Measurements from ENCODE around the gene SET. TPM values are rescaled to one million over a fixed set of nuclear protein-coding genes. Genes with fewer than 3 reads are reported as not detected.
"Not testable (repeated sequence)": the region's sequence is repeated elsewhere in the genome, so short reads cannot be mapped to it uniquely, and the experiment has no call there.

The SET gene
- total RNA-seq, 1 experiment from 2014 or later = 745 TPM

DNA sequence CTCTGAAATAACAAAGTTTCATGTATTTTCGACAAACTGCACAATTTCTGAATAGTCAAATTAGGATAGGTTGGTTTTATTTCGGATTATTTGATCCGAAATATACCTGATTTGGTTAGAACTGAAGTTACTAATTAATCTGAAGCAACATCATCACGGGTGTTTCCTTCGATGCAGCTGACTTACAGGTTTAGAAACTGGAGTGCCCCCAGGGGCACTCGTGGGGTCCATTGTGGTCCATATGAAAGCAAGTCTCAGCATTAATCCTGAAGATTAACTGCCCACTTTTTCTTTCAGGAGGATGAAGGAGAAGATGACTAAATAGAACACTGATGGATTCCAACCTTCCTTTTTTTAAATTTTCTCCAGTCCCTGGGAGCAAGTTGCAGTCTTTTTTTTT is 5.3 kb downstream of the SET start:
- peaks cover 8% of the 10 kb centered on the region; the same call in 1 of the 2 replicates for H3K4me1 ChIP-seq
- no peaks in the 10 kb centered on the region for H3K27me3 ChIP-seq (replicated peaks; ENCODE audit: control insufficient read depth, insufficient read depth, low read length)
- ChIA-PET POLR2A (no interaction called here), CTCF (no interaction called here)
- no peaks in the 10 kb centered on the region for H3K9me3 Mint-ChIP-seq (ENCODE audit: unreplicated experiment)
- peaks cover 86% of the 10 kb centered on the region for H3K36me3 Mint-ChIP-seq (ENCODE audit: insufficient read depth, unreplicated experiment)
- H3K27me3 Mint-ChIP-seq (ENCODE audit: insufficient read depth, unreplicated experiment) = no peaks in the 10 kb centered on the region
- DNase-seq = no peak
- H3K4me1 Mint-ChIP-seq (ENCODE audit: low read depth, unreplicated experiment) = peaks cover 24% of the 10 kb centered on the region
- TF ChIP-seq, protein P1, sequence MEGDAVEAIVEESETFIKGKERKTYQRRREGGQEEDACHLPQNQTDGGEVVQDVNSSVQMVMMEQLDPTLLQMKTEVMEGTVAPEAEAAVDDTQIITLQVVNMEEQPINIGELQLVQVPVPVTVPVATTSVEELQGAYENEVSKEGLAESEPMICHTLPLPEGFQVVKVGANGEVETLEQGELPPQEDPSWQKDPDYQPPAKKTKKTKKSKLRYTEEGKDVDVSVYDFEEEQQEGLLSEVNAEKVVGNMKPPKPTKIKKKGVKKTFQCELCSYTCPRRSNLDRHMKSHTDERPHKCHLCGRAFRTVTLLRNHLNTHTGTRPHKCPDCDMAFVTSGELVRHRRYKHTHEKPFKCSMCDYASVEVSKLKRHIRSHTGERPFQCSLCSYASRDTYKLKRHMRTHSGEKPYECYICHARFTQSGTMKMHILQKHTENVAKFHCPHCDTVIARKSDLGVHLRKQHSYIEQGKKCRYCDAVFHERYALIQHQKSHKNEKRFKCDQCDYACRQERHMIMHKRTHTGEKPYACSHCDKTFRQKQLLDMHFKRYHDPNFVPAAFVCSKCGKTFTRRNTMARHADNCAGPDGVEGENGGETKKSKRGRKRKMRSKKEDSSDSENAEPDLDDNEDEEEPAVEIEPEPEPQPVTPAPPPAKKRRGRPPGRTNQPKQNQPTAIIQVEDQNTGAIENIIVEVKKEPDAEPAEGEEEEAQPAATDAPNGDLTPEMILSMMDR (IDR thresholded peaks at IDR 0.05; ENCODE audit: insufficient read depth in 1 of 2, low read depth in 1 of 2, low read length in 1 of 2, severe bottlenecking in 1 of 2, unreplicated experiment in 1 of 2) = no peak
- no peaks in the 10 kb centered on the region for H3K9me3 ChIP-seq
- intact Hi-C loops (cut with micrococcal nuclease; ENCODE audit: unreplicated experiment) = no loop called here
- H3K4me3 ChIP-seq (ENCODE audit: low read depth, low read length) = no peak overlapping the region
- peaks cover 3% of the 10 kb centered on the region; the same call in 1 of the 2 replicates for H3K36me3 ChIP-seq (ENCODE audit: control insufficient read depth, insufficient read depth, low read length)
- no peak overlapping the region for H3K27ac Mint-ChIP-seq (ENCODE audit: unreplicated experiment)
- no TSS peak for BruUV-seq (replicated peaks)
- no peak overlapping the region for H3K4me3 Mint-ChIP-seq (ENCODE audit: unreplicated experiment)

DNA sequence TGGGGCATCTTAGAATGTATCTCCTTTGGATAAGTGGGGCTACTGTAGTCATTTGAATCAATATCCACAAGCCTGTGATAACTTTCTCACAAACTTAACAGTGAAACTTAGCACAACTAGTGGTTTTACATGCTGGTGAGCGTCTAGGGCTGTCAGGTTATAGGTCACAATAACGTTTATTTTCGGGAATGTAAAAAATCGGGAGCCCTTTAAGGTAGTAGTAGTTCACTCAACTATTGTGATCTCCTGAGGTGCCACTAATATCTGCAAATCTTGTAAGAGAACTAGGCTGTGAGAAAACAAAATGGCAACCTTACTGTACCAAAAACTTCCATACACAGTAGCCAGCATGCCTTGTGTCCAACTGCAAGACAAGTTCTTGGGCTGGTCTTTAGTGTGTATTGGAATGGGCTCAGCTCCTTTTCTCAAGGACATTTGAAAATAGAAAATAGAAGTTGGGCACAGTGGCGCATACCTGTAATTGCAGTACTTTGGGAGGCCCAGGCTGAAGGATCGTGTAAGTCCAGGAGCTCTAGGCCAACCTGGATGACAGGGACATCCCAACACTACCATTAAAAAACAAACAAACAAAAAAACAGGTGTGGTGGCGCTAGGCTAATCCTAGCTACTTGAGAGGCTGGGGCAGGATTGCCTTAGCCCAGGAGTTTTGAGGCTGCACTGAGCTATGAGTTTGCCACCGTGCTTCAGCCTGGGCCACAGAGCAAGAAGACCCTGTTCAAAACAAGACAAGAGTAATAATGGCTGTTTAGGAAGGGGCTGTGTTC is 8.1 kb downstream of the SET start:
- ChIA-PET CTCF (no interaction called here), POLR2A (interaction anchor here (0.9 kb wide), 1 partner anchor 27 kb away, joined by 3 read pairs; the partner anchor contains the start of gene ZDHHC12)
- TF ChIP-seq, protein P1 (IDR thresholded peaks at IDR 0.05; ENCODE audit: insufficient read depth in 1 of 2, low read depth in 1 of 2, low read length in 1 of 2, severe bottlenecking in 1 of 2, unreplicated experiment in 1 of 2) = no peak
- no TSS peak for BruUV-seq (replicated peaks)
- H3K27ac Mint-ChIP-seq (ENCODE audit: unreplicated experiment) = no peak overlapping the region
- H3K9me3 ChIP-seq = no peaks in the 10 kb centered on the region
- H3K9me3 Mint-ChIP-seq (ENCODE audit: unreplicated experiment) = no peaks in the 10 kb centered on the region
- peaks cover 3% of the 10 kb centered on the region; the same call in 1 of the 2 replicates for H3K36me3 ChIP-seq (ENCODE audit: control insufficient read depth, insufficient read depth, low read length)
- no peak overlapping the region for H3K4me3 Mint-ChIP-seq (ENCODE audit: unreplicated experiment)
- no peaks in the 10 kb centered on the region for H3K27me3 ChIP-seq (replicated peaks; ENCODE audit: control insufficient read depth, insufficient read depth, low read length)
- no peak for DNase-seq
- H3K36me3 Mint-ChIP-seq (ENCODE audit: insufficient read depth, unreplicated experiment) = peaks cover 76% of the 10 kb centered on the region
- no peak overlapping the region for H3K4me3 ChIP-seq (ENCODE audit: low read depth, low read length)
- H3K27me3 Mint-ChIP-seq (ENCODE audit: insufficient read depth, unreplicated experiment) = no peaks in the 10 kb centered on the region
- H3K4me1 ChIP-seq = no peaks in the 10 kb centered on the region
- H3K4me1 Mint-ChIP-seq (ENCODE audit: low read depth, unreplicated experiment) = peaks cover 16% of the 10 kb centered on the region
- intact Hi-C loops (cut with micrococcal nuclease; ENCODE audit: unreplicated experiment) = no loop called here

DNA sequence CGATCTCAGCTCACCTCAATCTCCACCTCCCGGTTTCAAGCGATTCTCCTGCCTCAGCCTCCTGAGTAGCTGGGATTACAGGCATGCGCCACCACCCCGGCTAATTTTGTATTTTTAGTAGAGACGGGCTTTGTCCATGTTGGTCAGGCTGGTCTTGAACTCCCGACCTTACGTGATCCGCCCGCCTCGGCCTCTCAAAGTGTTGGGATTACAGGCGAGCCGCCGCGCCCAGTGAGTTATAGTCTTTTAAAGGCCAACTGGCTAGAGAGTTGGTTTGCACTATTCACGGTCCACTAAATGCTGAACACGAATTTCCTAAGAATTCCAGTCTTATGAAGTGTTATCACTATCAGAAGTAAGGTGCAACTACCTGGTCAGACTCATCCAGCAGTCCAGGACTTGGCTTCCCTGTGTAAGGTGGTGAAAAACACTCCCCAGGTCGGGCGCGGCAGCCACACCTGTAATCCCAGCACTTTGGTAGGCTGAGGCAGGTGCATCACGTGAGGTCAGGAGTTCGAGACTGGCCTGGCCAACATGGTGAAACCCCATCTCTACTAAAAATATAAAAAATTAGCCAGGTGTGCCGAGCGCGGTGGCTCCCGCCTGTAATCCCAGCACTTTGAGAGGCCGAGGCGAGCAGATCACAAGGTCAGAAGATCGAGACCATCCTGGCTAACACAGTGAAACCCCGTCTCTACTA is 10.2 kb downstream of the SET start:
- H3K9me3 ChIP-seq; DNase-seq; H3K9me3 Mint-ChIP-seq (ENCODE audit: unreplicated experiment); BruUV-seq (replicated peaks); H3K27me3 Mint-ChIP-seq (ENCODE audit: insufficient read depth, unreplicated experiment); H3K4me3 Mint-ChIP-seq (ENCODE audit: unreplicated experiment); H3K27ac Mint-ChIP-seq (ENCODE audit: unreplicated experiment); POLR2A ChIA-PET; H3K27me3 ChIP-seq (replicated peaks; ENCODE audit: control insufficient read depth, insufficient read depth, low read length); H3K4me1 Mint-ChIP-seq (ENCODE audit: low read depth, unreplicated experiment); intact Hi-C loops (cut with micrococcal nuclease; ENCODE audit: unreplicated experiment); H3K4me3 ChIP-seq (ENCODE audit: low read depth, low read length); H3K4me1 ChIP-seq; H3K36me3 ChIP-seq (ENCODE audit: control insufficient read depth, insufficient read depth, low read length): not testable (repeated sequence)
- peaks cover 64% of the 10 kb centered on the region for H3K36me3 Mint-ChIP-seq (ENCODE audit: insufficient read depth, unreplicated experiment)
- CTCF ChIA-PET = interaction anchor here (0.7 to 1.6 kb wide), 2 partner anchors 64 to 1937 kb away, joined by 3 to 4 read pairs; no protein-coding TSS in a partner anchor

Data from Caco-2 (cell line).